ENCODE data around the gene CDK2AP2.

- TF ChIP-seq, protein P1, sequence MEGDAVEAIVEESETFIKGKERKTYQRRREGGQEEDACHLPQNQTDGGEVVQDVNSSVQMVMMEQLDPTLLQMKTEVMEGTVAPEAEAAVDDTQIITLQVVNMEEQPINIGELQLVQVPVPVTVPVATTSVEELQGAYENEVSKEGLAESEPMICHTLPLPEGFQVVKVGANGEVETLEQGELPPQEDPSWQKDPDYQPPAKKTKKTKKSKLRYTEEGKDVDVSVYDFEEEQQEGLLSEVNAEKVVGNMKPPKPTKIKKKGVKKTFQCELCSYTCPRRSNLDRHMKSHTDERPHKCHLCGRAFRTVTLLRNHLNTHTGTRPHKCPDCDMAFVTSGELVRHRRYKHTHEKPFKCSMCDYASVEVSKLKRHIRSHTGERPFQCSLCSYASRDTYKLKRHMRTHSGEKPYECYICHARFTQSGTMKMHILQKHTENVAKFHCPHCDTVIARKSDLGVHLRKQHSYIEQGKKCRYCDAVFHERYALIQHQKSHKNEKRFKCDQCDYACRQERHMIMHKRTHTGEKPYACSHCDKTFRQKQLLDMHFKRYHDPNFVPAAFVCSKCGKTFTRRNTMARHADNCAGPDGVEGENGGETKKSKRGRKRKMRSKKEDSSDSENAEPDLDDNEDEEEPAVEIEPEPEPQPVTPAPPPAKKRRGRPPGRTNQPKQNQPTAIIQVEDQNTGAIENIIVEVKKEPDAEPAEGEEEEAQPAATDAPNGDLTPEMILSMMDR (IDR thresholded peaks at IDR 0.05) = no peak
- no peak for TF ChIP-seq POLR2A (IDR thresholded peaks at IDR 0.05)
Measured at GRCh38 chr11:67463186-67463585, 44.8 kb downstream of the CDK2AP2 start.

All from body of pancreas (tissue), 4 donors.